NCI-H2196 treated with DMSO at 0.1 percent for 48 hours (cell line): ENCODE measurements around the gene CHURC1.

Experiments
- DNase-seq: peaks from one replicate; lab custom pipeline; 2025; ENCODE audit not compliant: unreplicated experiment; lab: John Stamatoyannopoulos, UW

The CHURC1 gene

GRCh38 chr14:64914237-64915028 is at the start of gene CHURC1:
TSS of gene CHURC1 (plus strand) at chr14:64914455. CDS start at chr14:64914496, 41 bp downstream.
- peak; percentile 88 for DNase-seq

DNA sequence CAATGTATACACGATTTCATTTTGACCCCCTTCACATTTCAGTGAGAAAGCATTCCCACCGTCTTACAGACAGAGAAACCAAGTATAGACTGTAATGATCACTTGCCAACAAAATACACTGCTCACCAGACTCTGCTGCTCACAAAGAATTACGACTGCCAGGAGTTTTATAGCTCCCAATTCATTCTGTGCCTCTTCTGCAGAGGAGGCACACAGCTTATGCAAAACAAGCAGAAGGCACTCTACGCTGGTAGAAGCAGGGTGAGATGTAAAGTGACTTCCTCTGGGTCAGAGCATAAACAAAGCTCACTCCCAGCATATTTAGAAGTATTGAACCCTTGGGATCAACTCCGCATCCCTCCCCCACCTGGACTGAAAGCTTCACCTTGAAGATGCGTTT is 49.1 kb upstream of the CHURC1 start:
- no peak for DNase-seq

GRCh38 chr14:64865992-64866391 is 48.3 kb upstream of the CHURC1 start:
- no peak for DNase-seq

DNA sequence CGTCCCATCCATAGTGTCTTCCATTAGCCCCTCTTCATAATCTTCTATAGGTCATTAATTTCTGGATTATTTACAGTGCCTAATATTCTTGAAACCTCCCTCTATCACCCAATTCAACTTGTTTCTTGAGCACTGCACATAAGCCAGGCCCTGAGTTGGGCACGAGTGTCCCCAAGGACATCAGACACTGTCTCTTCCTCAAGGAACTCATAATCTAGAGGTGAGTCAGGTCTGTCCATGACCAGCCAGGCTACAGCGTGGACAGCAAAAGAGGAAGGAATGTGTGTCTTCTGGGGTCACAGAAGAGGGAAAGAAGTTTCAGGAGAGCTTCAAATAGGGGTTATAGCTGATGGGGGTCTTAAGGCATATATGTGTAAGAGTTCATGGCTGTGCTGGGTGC is 47.1 kb upstream of the CHURC1 start:
- DNase-seq = no peak

GRCh38 chr14:64868379-64868778 is 45.9 kb upstream of the CHURC1 start:
- no peak for DNase-seq

- no peak for DNase-seq
Observed at GRCh38 chr14:64868841-64869240, 45.4 kb upstream of the CHURC1 start.

DNA sequence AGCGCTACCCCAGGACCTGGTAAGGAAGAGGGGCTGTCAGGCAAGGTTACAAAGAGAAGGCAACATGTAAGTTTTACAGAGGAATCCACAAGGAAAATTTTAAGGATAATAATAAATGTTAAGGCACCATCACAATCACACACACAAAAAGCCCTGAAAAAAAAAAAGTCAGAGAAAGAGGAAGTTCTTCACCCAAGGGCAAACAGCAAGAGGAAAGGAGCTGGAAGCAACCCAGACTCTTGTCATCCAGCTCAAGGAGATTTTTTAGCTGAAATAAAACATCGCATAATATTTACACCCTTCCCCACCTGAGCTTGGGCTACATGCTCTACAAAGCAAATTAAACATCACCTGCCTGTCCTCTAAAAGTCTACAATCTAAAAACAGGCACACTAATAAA is 44.1 kb upstream of the CHURC1 start:
- no peak for DNase-seq

DNA sequence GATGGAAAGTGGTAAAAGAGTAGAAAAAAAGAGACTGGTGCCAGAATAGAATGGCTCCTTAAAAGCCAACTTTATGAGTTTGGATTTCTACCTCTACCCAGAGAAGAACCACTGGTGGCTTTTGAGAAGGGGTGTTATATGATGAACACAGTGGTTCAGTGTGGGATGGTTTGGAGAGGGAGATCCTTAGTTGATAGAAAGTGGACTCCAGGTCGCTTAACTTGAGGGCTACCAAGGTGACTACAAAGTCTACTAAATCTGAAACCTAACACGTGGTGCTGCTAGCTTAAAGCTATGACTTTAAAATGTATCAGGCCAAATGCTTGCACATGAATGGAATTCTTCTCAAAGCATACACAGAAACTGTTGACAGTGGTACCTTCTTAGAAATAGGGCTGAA is 42.9 kb upstream of the CHURC1 start:
- DNase-seq = no peak

DNA sequence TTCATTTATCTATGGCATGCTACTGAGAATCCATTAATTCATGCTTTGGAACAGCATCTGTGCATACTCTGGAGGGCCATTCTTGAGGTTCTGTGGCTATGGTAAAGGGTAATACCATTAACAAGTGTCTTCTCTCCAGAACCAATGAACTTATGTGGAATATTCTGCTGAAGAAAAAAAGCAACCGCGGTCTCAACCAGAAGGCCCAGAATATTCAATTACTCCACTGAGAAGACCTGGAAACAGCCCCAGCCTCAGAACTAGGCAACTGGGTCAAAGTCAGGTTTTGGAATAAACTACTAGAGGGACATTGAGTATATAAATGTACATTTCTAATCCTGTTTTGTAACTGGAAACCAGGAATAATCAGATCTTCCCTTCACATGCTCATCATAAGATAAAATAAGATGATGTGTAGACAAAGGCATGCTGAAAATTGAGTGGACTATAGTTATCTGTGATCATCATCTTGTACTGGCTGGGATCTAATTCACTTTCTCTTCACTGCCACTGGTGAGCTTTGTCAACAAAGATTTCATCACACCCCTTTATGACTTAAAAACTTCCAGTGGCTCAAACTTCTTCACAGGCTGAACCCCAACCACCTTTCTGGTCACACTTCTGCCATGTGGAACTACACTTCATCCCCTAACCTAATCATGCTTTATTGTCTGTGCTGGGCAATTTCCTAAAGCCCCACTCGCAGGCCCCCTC is 40.6 kb upstream of the CHURC1 start:
- DNase-seq = no peak

- DNase-seq = no peak
Observed at GRCh38 chr14:64875350-64875749, 38.9 kb upstream of the CHURC1 start.

DNA sequence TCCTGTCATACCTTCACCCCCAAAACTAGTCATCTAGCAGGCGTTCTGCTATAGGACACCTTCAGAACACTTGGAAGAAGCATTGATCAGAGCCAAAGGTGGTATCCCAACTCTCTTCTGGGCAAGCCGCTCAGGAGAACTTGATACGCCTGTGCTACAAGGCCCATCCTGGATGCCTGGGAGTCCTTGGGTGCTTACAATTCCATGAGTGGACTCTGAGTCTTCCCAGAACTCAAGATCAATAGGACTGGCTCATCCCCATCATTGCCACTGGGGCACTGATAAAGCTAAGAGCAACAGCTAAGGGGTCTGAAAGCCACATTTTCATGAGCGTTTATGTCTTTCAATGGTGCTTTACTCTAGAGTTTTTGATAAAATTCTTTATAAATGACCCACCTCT is 36.4 kb upstream of the CHURC1 start:
- DNase-seq = no peak

- no peak for DNase-seq
Observed at GRCh38 chr14:64878837-64879634, 35.2 kb upstream of the CHURC1 start.

- peak; percentile 33 for DNase-seq
Observed at GRCh38 chr14:64879635-64880220, 34.5 kb upstream of the CHURC1 start, which contains the start of gene SPTB. TSS of gene SPTB (minus strand) at chr14:64879907. CDS start at chr14:64823094, 56,813 bp downstream.

GRCh38 chr14:64880221-64881121 is 33.8 kb upstream of the CHURC1 start:
- DNase-seq = peak; percentile 54

DNA sequence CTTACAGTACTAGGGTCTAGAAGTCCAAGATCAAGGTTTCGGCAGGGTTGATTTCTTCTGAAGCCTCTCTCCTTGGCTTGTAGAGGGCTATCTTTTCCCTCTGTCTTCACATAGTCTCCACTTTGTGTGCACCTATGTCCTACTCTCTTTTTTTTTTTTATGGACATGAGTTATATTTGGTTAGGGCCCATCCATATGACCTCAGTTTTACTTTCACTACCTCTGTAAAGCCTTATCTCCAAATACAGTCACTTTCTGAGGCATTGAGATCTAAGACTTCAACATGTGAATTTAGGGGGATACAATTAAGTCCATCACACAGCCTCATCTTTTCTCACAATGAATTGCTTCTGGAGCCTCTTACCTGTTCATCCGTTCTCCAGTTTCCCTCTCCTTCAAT is 28.7 kb upstream of the CHURC1 start:
- no peak for DNase-seq

- DNase-seq = no peak
Observed at GRCh38 chr14:64889352-64889751, 24.9 kb upstream of the CHURC1 start.

GRCh38 chr14:64891173-64891838 is 22.9 kb upstream of the CHURC1 start:
- DNase-seq = no peak

GRCh38 chr14:64891839-64892375 is 22.3 kb upstream of the CHURC1 start:
- DNase-seq = peak; percentile 30

DNA sequence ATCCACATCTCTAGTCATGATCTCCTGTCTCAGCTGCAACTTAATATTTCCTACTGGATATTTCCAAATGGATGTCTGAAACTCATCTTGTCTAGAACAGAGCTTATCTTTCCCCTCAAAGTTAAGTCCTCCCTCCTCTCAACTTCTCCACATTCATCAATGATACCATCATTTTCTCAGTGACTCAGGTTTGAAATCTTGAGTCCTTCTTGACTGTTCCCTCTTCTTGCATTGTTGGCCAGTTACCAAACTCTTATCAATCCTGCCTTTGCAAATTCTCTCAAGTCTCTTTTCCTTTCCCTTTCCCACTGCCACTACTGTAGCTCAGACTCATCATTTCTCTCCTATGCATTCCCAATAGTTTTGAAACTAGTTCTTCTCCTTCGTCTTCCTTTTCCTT is 14.3 kb upstream of the CHURC1 start:
- no peak for DNase-seq
